Progenitor cell of endocrine pancreas (in vitro differentiated cells): ENCODE data around the gene CKAP4. TPM values are rescaled to one million over a fixed set of nuclear protein-coding genes. Genes with fewer than 3 reads are reported as not detected.

Source experiments
- DNase-seq: peaks from one replicate; pipeline ENCODE4 v3.0.0; 2021; ENCODE audit warnings: low spot score; ENCODE audit not compliant: unreplicated experiment
- H3K27ac Mint-ChIP-seq: 2 replicates; pipeline ENCODE4 v1.8.0; 2021; ENCODE audit warnings: mild to moderate bottlenecking, moderate library complexity, mixed read lengths
- H3K27me3 Mint-ChIP-seq: 2 replicates; pipeline ENCODE4 v1.8.0; 2021; ENCODE audit warnings: mixed read lengths
- H3K36me3 Mint-ChIP-seq: 2 replicates; pipeline ENCODE4 v1.8.0; 2022; ENCODE audit warnings: mixed read lengths; ENCODE audit not compliant: insufficient read depth
- H3K4me1 Mint-ChIP-seq: 2 replicates; pipeline ENCODE4 v1.8.0; 2021; ENCODE audit warnings: low read depth, mixed read lengths
- H3K4me3 Mint-ChIP-seq: 2 replicates; pipeline ENCODE4 v1.8.0; 2021; ENCODE audit warnings: low read depth, mild to moderate bottlenecking, moderate library complexity, mixed read lengths
- H3K9me3 Mint-ChIP-seq: 2 replicates; pipeline ENCODE4 v1.8.0; 2021; ENCODE audit warnings: low read depth, mixed read lengths
- CTCF ChIP-seq: fragments of 200-600 bp; sonication (generic); IDR thresholded peaks from one replicate; pipeline ENCODE4 v1.5.0; 2021; ENCODE audit warnings: antibody characterized with exemption, mild to moderate bottlenecking; ENCODE audit not compliant: unreplicated experiment
- total RNA-seq: library from RNA; stranded (reverse); gene quantifications from 2 replicates; pipeline ENCODE4 v1.2.1, GENCODE V29; 2021

CKAP4 gene
- total RNA-seq, 1 donor from 2014 or later: 102 TPM

DNA sequence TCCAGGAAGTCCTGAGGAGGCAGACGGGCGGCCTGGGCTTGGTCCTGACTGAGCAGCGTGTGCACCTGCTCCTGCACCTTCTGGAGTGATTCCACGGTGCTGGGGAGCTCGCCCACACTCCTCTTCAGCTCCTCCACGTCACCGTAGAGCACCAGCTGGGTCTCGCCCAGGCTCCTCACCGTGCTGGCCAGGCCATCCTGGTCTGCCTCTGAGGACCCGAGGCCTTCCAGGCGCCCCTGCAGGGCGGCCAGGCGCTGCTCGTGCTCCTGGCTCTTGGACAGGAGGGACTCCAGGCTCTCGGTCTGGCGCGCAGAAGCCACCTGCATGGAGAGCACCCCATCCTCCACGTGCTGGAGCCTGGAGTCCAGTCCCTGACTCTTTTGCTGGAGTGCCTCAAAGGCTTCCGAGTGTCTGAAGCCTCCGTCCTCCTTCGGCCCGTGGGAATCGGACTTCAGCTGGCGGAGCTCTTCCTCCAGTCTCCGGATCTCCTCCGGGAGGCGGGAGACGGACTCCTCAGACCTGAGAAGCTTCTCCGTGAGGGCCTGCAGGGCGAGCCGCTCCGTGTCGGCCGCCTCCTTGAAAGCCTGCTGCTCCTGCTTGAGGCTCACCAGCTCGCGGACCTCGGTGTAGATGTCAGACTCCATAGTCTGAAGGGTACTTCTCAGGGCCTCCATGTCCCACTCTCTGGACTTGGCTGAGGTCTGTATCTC, 8.4 kb downstream of the CKAP4 start:
- Mint-ChIP-seq H3K27me3 (no peaks in the 10 kb centered on the region), H3K9me3 (no peaks in the 10 kb centered on the region), H3K4me1 (peaks cover 4% of the 10 kb centered on the region), H3K36me3 (peaks cover 21% of the 10 kb centered on the region), H3K4me3 (no peak overlapping the region), H3K27ac (peak overlapping the region; percentile 84)
- no peak for TF ChIP-seq CTCF
- no peak for DNase-seq

DNA sequence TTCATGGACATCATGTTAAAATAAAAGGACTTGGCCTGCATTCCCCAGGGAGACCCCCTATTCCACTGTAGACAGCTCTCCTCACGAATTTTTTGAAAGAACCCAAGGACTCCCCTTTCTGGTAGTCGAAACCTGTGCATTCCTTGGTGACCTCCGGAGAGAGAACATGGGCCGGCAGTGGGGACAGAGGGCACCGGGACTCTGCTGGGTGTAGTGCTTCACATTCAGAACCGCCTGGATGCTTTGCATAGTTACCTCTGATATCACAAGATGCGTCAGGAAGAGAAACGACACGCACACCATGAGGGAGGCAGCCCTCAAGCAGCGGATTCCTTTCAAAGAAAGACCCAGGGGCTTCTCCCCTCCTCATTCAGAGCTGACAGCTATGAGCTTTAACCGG, 9.7 kb downstream of the CKAP4 start:
- no peak for TF ChIP-seq CTCF
- Mint-ChIP-seq H3K4me3 (no peak overlapping the region), H3K4me1 (peaks cover 4% of the 10 kb centered on the region), H3K36me3 (peaks cover 21% of the 10 kb centered on the region), H3K27ac (peak overlapping the region; percentile 5), H3K27me3 (no peaks in the 10 kb centered on the region), H3K9me3 (no peaks in the 10 kb centered on the region)
- no peak for DNase-seq

DNA sequence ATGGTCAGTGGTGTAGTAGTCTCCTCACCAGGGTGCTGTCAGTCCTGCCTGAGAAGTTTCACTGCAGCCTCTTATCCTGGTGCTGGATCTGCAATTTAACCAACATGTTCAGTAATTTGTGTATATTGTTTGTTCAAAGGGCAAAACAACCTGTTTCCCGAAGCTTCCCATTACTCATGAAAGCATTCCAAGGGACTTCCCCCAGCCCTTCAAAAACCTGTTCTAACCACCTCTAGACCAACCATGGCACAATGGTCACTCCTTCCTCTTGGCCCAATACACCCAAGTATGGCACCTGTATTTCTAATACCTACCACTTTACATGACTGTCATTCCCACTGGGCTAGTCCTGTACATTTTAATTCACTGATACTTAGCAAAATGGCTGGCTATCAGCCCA, 12.1 kb downstream of the CKAP4 start:
- Mint-ChIP-seq H3K27ac (no peak overlapping the region), H3K36me3 (peaks cover 16% of the 10 kb centered on the region)

DNA sequence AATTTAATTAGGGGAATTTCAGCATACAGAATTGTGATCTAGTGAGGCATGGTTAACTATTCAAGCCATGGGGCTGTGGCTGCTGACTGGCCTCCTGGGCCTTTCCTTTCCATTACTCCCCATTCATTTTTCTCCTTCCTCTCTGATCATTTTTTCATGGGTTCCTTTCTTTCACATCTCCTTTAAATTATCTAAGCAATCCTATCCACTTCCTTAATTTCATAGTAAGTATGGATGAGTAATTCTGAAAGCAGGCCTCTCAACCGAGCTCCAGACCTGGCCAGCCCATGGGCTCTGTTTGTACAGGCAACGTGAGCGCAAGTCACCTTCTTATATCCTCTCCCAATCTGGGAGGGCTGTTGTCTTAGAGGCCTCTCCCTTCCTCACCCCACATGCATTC, 13.4 kb downstream of the CKAP4 start:
- peaks cover 7% of the 10 kb centered on the region for H3K27me3 Mint-ChIP-seq
- no peak overlapping the region for H3K27ac Mint-ChIP-seq
- peaks cover 3% of the 10 kb centered on the region for H3K4me1 Mint-ChIP-seq

More for the DNA sequence above, 12.1 kb downstream of the CKAP4 start:
- Mint-ChIP-seq H3K9me3 (no peaks in the 10 kb centered on the region), H3K4me3 (no peak overlapping the region), H3K27me3 (peaks cover 3% of the 10 kb centered on the region), H3K4me1 (peaks cover 3% of the 10 kb centered on the region)
- no peak for DNase-seq
- TF ChIP-seq CTCF: no peak

DNA sequence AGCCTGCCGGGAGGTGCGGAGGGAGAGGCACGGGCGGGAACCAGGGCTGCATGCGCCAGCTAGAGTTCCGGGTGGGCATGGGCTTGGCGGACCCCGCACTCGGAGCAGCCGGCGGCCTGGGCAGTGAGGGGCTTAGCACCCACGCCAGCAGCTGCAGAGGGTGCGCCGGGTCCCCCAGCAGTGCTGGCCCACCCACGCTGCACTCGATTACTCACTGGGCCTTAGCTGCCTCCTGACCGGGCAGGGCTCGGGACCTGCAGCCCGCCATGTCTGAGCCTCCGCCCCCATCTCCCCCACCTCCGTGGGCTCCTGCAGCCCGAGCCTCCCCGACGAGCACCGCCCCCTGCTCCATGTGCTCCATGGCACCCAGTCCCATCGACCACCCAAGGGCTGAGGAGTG, 14.8 kb downstream of the CKAP4 start:
- no peaks in the 10 kb centered on the region for H3K4me1 Mint-ChIP-seq
- H3K27me3 Mint-ChIP-seq: peaks cover 12% of the 10 kb centered on the region
- no peak overlapping the region for H3K4me3 Mint-ChIP-seq
- H3K36me3 Mint-ChIP-seq: peaks cover 8% of the 10 kb centered on the region
- no peak for TF ChIP-seq CTCF
- no peak overlapping the region for H3K27ac Mint-ChIP-seq
- DNase-seq: no peak
- no peaks in the 10 kb centered on the region for H3K9me3 Mint-ChIP-seq

More for the DNA sequence above, 13.4 kb downstream of the CKAP4 start:
- Mint-ChIP-seq H3K4me3 (no peak overlapping the region), H3K9me3 (no peaks in the 10 kb centered on the region), H3K36me3 (peaks cover 11% of the 10 kb centered on the region)
- TF ChIP-seq CTCF: no peak
- no peak for DNase-seq
